ACHN (cell line): ENCODE data around the gene FOXK1.
"Not testable (repeated sequence)": the region's sequence is repeated elsewhere in the genome, so short reads cannot be mapped to it uniquely, and the experiment has no call there.

Source experiments
- DNase-seq: peaks from one replicate; pipeline ENCODE4 v3.0.0-alpha.2; 2015
- in situ Hi-C: cut with HindIII; loops from 2 replicates; pipeline ENCODE4 v1.10.0; 2017; ENCODE audit warnings: low sequenced_read_pairs, low pct_ligation_motif_present, low pct_unique_long_range_greater_than_20kb

FOXK1 gene

DNA sequence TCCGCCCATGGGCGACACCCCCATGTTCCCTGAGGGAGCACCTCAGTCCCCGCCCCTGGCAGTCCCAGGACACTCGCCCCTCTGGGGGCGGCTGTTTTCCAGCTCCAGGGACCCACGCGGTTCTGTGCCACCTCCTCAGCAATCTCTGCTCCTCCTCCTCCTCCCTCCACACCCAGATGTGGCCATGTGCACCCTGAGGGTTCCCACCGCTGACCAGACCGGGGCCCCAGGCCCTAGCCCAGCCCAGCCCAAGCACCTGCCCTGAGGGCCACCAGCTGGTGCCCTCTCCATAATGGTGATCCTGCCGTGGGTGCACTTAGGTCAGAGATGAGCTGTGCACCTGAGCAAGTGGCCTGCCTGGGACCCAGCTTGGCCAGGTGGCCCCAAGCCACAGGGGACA, 118.4 kb downstream of the FOXK1 start:
- DNase-seq, result no peak
- in situ Hi-C loops, result no loop called here

DNA sequence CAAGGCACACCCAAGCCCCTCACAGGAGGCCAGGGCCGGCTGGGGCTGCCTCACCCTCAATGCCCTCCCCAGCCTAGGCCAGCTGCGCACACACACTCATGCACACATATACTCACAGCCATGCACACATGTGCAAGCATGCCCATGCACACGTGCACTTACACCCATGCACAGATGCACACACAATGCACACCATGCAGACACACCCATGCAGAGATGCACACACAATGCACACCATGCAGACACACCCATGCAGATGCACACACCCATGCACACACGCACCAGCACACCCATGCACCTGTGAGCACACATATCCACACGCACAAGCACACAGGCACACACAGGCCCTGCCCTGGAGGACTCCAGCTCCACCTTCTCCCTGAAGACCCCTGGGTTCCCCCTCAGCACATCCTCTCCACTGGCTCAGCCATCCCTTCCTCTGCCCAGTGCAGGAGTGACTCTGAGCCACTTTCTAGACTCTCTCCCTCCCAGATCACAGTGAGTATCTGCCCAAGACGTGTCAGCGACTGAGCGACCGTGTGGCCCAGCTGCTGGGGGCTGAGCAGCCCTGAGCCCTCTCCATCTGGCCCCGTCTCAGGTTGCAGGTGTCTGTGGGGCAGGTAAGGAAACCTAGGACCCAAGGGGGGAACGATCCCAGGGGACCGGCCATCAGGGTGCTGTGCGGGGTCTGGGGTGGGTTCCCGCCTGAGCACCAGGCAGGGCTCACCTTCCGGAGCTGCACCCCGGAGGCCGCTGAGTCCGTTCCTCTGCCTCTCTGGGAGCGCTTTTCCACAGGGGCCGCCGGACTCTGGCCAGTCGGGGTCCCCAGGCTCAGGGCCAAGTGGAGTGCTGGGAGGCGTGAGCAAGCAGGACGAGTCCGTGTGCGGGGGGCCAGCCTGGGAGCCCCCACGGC, 119.1 kb downstream of the FOXK1 start:
- no peak for DNase-seq
- in situ Hi-C loops, result no loop called here

DNA sequence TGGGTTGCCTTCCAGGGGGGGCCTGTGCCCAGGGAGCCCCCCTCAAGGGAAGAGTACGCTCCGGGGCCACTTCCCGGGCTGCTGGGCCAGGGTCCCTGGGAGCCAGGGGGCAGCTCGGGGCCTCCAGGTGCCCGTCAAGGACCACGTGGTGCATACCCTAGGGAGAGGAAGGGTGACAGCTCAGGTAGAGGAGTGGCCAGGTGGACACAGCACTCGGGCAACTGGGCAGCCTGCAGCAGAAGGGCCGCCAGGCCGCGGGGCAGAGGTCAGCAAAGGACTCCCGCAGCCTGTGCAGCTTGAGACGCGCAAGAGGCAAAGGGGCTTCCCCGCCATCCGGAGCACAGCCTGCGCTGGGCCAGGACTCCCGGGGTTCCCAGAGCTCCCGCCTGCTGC, 119.7 kb downstream of the FOXK1 start:
- in situ Hi-C loops, result no loop called here
- no peak for DNase-seq

DNA sequence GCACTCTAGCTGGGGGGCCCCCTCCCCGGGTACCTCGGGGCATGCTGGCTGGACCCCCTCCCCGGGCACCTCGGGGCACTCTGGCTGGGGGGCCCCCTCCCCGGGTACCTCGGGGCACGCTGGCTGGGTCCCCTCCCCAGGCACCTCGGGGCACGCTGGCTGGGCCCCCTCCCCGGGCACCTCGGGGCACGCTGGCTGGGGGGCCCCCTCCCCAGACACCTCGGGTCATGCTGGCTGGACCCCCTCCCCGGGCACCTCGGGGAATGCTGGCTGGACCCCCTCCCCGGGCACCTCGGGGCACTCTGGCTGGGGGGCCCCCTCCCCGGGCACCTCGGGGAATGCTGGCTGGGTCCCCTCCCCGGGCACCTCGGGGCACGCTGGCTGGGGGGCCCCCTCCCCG, 120.5 kb downstream of the FOXK1 start:
- DNase-seq, in situ Hi-C loops: not testable (repeated sequence)

DNA sequence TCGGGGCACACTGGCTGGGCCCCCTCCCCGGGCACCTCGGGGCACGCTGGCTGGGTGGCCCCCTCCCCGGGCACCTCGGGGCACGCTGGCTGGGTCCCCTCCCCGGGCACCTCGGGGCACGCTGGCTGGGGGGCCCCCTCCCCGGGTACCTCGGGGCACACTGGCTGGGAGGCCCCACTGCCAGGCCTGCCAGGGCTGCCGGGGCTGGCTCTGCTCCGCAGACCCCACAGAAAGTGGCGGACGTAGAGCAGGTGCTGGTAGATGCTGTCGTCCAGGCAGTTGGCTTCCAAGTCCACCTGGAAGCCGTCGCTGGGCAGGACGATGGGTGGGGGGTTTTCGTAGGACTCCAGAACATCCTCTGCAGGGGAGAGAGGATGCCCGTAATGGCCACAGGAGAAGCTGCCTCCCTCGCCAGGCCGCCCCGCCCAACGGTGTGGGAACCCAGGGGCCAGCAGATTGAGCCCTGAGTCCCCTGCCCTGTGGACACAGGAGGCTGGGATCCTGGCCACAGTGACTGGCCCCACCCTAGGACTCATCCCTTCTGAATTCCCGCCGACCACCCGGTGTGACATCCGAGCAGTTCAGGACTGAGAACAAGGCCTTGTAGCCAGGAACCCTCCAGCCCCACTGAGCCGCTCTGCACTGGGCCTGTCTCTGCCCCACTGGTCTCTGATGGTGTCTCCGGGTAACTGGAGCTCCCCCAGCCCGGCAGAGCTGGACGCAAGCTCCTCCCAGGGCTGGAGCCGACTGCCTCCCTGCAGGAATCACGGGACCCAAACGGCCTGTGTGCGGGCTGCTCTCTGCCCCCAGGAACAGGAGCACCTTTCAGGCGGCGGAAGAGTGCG, 121.5 kb downstream of the FOXK1 start:
- DNase-seq, result no peak
- in situ Hi-C loops, result no loop called here

DNA sequence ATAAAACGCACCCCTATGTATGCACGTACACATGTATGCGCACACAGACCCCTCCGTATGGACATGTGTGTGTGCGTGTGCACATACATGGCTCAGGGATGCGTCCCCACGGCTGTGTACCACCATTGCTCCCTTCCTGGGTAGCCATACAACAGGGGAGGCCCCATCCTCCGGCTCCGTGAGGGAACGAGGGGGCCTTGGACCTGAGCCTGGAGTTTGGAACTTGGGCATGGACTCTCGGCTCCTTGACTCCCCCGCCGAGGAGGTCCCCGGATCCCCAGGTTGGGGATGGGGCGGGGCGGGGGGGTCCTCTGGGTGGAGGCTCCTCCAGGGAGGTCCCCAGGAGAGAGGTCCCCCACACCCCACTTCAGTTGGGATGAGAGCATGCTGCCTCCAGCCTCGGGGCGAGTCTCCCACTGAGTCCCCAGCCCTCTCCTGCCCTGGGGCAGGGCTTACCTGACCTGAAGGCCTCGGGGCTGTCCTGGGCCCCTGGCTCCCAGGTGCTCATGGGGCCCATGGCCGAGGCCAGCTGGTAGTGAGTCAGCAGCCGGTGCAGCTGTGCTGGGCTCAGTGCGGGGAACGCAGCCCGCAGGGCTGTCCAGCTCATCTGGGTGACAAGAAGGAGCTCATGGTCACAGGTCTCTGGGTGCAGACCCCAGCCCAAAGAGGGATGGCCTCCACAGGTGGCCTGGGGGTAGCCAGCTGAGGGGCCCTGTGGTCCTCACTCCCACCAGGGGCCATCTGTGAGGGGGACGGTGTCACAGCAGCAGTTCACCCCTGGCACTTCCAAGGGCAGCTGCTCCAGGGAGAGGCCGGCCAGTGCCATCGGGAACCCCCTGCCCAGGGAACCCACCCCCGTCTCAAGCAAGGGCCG, 123.3 kb downstream of the FOXK1 start:
- no peak for DNase-seq
- in situ Hi-C loops, result no loop called here

DNA sequence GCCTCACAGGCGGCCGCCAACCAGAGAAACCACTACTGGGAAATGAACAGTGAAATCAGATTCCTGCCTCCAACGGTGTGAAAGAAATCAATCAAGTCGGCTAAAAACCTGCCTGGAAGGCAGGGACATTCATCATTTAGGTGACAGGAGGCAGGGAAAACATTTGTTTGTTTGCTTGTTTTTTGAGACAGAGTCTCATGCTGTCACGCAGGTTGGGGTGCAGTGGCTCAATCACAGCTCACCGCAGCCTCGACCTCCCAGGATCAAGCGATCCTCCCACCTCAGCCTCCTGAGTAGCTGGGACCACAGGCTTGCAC, 123.8 kb downstream of the FOXK1 start:
- in situ Hi-C loops, result no loop called here
- DNase-seq, result no peak

DNA sequence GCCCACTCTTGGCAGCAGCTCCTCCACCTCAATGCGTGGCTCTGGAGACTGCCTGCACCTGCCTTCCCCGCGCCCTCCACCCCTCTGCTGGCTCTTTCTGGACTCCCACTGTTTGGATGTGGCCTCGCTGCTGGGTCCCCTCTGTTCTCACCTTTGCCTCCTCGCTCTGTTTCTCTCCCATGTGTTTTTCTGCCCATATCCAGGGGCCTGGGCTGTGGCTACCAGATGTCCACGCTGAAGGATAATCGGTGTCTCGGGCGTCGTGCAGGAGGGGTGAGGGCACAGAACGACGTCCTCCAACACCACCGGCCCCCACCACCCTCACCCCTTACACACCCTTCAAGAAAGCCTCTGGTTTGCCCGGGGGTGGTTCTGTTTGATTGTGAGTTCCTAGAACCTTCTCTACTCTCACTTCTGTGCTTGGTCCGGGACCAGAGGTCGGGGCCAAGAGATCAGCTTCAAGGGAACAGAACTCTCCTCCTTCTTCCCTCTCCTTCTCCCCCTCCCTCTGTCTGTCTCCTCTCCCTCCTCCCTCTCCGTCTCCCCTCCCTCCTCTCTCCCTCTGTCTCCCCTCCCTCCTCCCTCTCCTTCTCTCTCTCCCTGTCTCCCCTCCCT, 125.0 kb downstream of the FOXK1 start:
- in situ Hi-C loops, result no loop called here
- DNase-seq, result no peak

DNA sequence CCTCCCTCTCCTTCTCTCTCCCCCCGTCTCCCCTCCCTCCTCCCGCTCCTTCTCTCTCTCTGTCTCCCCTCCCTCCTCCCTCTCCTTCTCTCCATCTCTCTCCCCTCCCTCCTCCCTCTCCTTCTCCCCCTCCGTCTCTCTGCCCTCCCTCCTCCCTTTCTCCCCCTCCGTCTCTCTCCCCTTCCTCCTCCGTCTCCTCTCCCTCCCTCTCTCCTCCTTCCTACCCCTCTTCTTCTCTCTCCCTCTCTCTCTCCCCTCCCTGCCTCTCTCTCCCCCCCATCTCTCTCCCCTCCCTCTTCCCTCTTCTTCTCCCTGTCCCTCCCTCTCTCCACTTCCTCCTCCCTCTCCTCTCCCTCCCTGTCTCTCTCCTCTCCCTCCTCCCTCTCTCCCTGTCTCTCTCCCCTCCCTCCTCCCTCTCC, 125.5 kb downstream of the FOXK1 start:
- in situ Hi-C loops, result no loop called here

DNA sequence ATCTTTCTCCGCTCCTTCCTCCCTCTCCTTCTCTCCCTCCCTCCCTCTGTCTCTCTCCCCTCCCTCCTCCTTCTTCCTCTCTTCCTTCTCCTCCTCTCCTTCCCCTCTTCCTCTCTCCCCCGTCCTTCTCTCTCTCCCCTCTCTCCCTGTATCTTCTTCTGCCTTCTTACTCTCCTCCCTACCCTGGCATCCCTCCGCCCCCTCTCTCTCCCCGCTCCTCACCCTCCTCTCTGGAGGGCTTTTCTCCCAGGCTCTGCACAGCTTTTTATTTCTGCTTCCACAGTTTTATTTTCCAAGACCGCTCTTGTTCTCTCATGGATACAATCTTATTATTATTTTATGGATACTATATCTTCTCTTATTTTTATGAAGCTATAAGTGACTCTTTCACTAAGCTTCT, 125.9 kb downstream of the FOXK1 start:
- DNase-seq, result no peak
- in situ Hi-C loops, result no loop called here

More for the DNA sequence above, 125.5 kb downstream of the FOXK1 start:
- DNase-seq, result no peak

DNA sequence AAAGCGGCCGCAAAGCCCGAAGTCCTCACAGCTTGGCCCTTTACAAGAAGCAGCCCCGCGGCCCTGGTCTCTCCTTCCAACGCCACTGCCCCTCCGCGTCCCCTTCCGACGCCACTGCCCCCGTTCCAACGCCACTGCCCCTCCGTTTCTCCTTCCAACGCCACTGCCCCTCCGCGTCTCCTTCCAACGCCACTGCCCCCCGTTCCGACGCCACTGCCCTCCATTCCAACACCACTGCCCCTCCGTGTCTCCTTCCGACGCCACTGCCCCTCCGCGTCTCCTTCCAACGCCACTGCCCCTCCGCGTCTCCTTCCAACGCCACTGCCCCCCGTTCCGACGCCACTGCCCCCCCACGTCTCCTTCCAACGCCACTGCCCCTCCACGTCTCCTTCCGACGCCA, 126.5 kb downstream of the FOXK1 start:
- DNase-seq, result no peak
- in situ Hi-C loops, result no loop called here

DNA sequence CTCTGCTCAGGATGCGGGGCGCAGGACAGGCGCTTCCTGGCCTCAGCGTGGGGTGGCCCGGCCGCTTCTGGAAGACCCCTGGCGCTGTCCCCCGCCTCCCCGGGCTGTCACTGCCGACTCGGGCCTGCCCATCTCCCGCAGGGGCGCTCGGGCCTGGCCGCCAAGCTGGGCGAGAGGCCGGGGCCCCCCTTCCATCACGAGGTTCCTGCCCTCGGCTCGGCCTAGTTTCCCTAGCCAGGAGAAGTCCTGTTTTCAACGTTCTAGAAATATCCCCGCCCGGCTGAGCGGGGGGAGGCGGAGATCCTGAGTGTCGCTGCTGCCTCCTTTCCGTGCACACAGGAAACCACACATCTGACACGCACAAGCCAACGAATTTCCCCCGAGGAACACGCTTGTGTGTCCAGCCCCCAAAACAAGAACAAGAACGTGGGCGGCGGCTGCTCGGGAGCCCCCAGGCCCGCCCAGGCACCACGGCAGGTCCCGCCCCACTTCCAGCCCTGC, 127.0 kb downstream of the FOXK1 start:
- no peak for DNase-seq
- in situ Hi-C loops, result no loop called here

DNA sequence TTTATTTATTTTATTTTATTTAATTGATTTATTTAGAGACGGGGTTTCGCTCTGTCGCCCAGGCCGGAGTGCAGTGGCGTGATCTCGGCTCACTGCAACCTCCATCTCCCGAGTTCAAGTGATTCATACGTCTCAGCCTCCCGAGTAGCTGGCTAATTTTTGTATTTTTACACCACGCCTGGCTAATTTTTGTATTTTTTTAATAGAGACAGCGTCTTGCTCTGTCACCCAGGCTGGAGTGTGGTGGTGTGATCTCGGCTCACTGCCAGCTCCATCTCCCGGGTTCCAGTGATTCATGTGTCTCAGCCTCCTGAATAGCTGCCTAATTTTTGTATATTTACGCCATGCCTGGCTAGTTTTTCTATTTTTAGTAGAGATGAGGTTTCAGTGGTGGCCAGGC, 127.6 kb downstream of the FOXK1 start:
- DNase-seq, result peak; percentile 66
- in situ Hi-C loops, result no loop called here

DNA sequence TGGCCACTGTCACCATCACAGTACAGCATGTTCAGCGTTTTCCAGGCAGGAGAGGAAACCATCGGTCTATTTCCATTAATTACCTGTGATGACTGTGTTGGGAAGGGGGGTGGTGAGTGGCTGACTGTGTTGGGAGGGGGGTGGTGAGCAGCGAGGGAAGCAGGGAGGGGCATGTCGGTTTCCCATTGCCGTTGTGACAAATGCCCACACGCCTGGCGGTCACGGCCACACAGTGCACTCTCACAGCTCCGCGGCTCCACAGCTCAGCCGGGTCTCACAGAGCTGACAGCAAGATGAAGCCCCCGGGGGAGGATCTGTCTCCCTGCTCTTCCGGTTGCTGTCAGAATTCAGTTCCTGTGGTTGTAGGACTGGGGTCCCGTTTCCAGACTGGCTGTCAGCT, 132.3 kb downstream of the FOXK1 start:
- no peak for DNase-seq
- in situ Hi-C loops, result no loop called here

DNA sequence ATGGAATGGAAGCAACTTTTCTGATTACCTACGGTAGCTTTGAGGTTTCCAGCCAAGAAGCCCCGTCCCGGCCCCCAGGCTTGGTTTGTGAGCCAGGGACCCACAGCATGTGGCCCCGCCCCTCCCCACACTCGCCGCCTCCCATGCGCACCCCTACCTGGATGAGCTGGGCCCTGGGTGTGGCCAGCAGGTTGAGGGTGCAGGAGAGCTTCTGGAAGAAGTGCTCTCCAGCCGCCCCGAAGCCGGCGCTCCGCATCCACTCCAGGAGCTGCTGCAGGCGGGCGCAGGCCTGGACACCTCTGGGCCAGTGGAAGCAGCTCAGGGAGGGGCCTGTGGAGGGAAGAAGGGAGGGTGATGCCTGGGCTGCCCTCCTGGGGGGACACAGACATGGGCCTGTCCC, 133.0 kb downstream of the FOXK1 start:
- no peak for DNase-seq

DNA sequence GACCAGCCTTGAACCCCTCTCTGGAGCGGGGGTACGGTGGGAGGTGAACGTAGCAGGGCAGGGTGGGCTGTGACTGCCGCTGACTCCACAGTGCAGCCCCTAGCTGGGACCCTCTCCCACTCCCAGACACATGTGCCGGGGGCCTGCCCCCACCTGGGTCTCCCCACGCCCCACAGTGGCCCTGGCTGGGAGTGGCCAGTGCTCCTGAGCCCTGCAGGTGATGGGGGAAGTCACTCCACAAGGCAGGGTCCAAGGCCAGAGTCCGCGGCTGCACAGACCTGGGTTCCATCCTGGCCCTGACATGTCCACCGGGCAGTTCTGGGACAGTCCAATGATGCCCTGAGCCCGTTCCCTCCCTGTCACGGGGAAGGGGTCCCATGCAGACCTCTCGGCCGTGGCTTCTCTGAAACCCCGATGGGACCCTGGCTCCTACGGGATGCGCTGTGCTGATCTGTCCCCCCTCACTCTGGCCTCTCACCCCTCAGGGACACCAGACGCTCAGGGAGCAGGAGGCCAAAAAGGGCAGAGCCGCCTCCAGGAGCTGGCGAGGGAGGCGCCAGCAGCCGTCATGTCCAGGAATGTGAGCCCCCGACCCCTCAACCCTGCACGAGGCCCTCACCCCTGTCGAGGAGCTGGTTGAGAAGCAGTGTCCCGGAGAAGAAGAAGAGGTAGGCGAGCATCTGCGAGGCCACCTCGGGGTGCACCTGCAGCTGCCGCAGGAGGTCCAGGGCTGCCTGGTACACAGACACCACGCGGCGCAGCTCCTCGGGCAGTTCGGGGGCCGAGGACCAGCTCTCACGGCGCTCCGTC, 133.7 kb downstream of the FOXK1 start:
- no peak for DNase-seq
- in situ Hi-C loops, result no loop called here

More for the DNA sequence above, 133.0 kb downstream of the FOXK1 start:
- in situ Hi-C loops, result no loop called here

DNA sequence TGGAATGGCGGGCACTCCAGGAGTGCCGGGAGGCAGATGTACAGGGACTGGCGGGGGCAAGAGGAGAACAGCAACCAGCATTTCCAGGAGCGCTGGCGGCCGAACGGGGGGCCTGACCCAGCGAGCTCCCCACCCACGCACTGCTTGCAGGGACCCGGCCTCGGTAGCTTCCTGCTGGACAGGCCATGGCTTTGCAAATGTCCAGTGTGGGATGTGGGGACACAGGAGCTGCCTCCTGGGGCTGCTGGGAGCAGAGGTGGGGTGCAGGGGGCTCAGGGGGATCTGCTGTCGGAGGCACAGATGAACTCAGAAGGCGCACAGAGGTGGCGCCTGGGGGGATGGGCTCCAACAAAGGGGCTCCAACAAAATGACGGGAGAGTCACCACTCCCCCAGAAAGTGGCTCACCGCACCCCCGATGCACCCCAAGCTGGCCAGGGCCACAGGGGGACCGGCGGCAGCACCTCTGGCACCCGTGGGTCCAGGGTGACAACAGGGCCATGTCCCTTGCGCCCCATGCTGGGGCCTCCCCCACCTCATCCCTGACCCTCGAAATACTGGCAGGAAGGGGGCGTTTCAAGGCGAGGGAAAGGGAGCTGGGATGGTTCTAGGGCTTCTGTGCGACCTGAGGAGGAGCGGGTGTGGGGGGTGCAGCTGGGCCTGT, 134.5 kb downstream of the FOXK1 start:
- in situ Hi-C loops, result no loop called here
- DNase-seq, result no peak
